HG03565 (cell line): ENCODE data around the gene APOB.
A peak's percentile ranks its signal among the peaks of the same experiment; 100 is the strongest.

Source experiments
- ATAC-seq: cut with Tn5 transposase; IDR thresholded peaks from one replicate; pipeline ENCODE4 v1.9.1; 2021; ENCODE audit warnings: mild to moderate bottlenecking, moderate library complexity; ENCODE audit not compliant: unreplicated experiment

The APOB gene

DNA sequence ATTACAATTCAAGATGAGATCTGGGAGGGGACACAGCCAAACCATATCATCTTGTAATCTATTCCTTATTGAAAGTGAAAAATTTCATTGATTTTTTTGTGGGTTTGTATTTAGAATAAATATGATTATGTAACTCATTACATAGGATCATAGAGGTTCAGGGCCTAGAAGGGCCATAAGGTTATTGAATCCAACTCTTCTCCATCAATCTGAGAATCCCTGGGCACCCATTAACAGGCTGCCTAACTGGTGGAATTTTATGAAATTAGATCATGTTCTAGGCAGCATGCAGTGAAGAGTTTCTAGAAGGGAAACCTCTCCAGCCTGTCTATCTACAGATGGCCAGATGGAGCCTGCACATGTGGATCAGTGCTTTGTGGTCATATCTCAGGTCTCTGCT lies 6.3 kb upstream of the APOB start:
- no peak for ATAC-seq

DNA sequence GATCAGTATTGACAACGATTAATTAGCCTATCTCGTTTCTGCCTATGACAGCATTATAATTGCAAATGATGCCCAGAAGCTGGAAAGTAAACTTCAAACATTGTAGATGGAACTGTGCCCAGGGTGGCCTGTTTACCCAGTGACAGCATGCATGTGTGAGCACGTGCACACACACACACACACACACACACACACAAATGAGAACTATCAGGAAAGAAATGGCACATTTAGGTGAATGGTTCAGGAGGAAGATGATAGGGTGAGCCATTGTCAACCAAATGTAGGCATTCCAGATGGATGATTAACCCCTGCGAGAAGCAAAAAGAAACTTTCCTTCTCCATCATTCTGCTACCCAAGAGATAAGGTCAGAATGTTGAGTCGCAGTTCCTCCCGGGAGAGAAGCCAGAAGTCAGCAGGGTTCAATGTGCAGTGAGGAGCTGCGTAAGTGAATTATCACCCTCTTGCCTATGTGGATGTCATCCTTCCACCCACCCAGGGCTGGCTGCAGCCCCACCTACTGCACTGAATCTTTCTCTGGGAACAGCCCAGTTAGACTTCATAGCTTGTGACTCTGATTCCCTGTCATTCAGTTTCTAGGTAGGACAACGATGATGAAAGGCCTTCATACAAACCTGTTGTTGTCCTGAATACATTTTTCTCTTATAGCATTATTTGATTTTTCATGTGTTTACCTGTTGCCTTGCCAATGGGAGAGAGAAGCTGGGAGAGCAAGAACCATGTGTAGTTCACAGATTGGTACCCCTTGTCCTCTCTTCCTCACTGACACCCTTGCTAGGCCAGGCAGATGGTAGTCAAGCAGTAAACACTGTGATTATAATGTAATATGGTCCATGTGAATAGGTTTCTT lies 3.5 kb upstream of the APOB start:
- no peak for ATAC-seq

DNA sequence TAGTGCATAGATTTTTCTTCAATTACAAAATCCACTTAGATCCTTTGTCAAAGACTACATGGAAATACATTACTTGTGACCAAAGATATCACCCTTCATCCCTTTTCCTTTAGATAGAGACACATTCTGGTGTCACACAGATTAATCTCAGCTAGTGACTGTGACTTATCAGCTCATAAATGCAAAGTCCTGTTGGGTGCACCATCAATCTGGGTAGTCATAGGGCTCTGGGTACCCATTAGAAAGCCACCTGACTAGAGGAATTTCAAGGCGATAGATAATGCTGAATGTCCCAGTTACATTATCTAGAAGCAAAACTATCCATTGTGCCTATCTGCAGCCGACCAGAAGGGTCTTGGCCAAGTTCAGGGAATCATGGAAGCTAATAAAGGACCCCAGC lies 2.6 kb upstream of the APOB start:
- ATAC-seq: no peak

DNA sequence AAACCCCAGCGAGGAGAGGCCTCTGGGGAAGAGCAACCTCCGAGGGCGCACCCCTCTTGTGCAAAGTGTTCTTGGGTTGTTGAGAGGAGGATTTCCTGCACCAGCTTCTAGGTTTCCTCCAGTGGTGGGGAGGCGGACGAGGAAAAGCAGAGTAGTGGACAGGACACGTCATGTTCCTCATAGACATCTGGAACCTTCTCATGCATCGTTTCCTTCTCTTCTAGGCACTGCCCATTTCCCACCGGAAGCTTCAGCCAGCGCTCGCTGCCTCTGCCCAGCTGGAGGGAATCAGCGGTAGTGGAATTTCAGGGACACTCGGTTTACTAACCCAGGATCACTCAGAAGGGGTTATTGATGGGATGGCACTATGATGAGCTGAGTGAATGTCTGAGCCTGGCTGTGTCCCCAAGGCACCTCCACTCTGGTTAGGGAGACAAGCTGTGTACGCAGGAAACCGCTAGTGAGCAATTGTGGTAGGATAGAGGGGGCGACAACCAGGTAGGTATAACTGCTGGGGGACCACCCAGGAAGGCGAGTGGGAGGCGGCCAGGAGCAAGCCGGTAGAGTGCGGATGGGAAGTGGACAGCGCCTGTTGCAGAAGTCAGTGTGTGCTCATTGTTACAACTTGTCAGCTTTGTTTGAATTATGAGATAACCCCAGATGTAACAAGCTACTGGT lies 960 bp upstream of the APOB start:
- ATAC-seq: no peak

DNA sequence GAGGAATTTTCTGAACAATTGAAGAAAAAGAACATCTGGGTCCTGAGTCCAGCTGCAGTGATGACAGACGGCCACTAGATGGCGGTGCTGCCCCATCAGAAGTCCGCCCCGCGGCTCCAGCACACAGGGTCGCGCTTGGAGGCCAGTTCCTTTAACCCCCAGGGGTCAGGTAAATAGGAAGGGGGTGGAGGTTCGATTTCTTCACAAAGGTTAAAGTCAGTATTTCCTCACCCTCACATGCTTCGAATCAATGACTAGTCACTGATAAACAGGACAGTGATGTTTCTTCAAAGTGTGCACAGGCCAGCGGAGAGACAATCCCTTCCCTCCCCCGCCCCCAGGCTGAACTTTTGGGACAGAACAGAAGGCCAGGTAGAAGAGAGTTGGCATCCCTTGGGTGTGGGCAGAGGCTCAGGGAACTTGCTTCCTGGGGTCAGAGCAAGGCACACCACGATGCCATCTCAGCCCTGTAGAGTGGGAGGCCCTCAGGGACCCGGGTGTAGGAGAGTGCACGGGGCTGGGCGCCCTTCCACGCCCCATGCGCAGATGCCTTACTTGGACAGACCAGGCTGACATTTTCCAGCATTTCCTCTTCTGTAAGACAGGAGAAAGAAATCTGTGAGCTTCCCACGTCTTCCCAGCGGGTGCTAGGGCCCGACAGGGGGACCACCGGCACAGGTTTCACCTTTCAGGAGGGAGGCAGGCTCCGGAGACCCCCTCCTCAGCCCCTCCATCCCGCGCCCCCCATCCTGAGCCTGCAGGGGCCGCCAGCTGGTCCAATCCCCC lies 722 bp downstream of the APOB start:
- peak; percentile 81 for ATAC-seq

DNA sequence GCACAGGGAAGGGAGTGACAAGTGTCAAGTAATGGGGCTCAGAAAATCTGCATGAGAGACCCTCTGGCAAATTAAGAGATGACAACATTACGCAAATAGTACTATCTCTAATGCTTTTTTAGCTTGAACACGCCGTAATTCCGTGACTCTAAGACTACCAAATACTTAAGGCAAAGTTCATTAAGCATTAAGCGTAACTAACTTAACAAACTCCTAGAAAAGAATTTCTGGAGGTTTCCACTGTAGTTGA lies 1.2 kb downstream of the APOB start:
- no peak for ATAC-seq

DNA sequence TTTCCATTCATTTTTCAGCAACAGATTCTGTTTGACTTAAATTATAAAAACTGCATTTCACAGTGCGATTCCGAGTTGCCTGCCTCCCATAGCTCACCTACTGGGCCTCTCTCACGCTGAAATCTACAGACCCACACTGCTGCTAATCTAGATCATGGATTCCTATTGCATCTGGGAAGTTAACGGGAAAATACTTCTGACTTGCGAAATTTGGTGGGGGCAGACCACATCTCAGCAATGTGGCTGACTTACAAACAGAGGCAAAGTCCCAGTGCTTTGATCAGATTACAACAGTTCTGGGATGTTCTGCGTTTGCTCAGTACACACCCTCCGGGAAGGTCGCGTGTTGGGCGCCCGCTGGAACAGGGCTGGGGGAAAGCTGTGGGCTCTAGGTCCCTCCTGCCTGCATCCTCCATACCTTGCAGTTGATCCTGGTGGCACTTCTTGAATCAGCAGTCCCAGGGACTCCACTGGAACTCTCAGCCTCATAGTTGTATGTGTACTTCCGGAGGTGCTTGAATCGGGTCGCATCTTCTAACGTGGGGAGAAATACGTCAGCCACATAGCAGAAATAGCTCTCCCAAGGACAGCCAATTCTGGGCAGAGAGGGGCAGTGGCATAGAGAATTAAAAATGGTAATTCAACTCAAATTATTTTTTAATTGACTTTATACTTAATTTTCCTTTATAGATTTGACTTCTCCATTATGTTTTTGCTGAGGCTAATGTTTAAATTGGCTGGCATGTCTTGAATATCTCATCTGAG lies 1.7 kb downstream of the APOB start:
- ATAC-seq: no peak

DNA sequence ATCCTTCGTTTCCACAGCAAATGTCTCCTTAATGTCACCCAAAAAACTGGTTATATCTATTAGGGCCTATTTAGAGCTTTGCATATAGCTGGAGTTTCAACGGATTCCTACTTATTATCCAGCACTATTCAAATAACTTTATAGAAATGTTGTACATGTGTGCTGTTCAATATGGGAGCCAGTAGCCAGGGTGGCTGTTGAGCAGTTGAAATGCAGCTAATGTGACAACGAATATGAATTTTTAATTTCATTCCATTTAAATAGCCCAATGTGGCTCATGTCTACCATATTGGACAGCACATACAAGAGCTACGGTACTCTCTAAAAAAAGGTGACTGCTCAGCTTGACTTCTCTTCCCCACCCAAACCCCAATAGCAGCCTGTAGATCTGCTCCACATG lies 2.4 kb downstream of the APOB start:
- no peak for ATAC-seq

DNA sequence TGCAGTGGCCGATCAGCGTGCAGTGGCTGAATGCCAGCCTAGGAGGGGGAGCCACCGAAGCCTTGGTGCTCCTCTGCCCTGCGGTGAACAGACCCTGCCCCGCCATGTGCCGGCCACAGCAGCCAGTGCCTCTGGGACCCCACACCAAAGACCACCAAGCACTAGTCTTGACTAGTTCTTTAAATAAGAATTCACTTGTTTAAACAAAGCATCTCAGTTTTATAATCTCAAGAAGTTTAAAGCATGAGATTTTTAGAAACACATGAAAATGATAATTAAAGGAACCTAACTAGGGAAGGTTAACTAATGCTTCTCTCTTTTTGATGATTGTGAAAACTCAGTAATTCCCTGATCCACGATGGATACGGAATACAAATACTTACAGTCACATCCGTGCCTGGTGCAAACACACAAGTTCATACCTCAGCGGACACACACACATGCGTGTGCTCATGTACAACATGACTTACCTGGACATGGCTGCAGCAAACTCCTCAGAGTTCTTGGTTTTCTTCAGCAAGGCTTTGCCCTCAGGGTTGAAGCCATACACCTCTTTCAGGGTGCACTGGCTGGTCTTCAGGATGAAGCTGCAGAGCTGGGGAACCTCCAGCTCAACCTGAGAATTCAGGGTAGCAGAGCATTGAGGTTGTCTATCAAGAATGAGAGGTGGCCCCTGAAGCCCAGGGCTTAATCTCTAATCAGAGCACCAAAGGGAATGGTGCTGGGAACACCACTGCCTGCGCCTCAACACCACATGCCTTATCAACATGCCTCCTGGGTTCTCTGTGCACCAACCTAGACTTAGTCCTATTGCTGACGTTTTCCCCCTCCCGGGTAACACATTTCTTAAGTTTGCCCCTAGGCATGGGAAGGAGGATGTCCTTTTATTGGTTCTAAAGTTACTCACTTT lies 3.1 kb downstream of the APOB start:
- ATAC-seq: no peak

DNA sequence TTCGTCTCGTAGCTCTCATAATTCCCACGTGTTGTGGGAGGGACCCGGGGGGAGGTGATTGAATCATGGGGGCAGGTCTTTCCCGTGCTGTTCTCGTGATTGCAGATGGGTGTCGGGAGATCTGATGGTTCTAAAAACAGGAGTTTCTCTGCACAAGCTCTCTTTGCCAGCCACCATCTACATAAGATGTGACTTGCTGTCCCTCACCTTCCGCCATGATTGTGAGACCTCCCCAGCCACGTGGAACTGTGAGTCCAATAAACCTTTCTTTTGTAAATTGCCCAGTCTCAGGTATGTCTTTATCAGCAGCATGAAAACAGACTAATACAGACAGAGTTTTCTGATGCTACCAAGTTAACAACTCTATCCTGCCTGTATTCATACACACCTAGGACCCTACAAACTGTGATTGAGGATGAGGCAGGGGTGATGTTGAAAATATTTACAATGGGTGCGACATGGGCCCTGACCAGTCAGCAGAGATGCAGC lies 3.9 kb downstream of the APOB start:
- no peak for ATAC-seq

DNA sequence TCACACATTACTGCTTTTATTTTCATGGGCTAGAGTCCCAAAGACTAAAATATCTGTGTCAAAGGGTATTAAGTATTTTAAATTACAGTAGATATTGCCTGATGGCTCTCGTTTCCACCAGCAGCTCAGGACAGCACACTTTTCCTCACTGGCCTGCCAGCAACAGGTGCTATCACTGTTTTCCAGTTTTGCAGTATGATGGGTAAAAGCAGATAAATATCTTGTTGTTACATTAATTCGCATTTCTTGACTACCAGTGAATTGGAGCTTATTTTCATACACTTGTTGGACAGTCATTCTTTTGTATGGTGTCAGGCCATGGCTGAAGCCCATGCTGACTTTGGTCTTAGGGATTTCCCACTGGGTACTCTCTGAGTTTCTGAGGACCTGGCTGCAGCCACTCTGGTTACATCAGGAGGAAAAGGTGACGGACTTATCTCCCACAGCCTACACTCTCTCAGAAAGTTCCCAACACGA lies 4.8 kb downstream of the APOB start:
- no peak for ATAC-seq

DNA sequence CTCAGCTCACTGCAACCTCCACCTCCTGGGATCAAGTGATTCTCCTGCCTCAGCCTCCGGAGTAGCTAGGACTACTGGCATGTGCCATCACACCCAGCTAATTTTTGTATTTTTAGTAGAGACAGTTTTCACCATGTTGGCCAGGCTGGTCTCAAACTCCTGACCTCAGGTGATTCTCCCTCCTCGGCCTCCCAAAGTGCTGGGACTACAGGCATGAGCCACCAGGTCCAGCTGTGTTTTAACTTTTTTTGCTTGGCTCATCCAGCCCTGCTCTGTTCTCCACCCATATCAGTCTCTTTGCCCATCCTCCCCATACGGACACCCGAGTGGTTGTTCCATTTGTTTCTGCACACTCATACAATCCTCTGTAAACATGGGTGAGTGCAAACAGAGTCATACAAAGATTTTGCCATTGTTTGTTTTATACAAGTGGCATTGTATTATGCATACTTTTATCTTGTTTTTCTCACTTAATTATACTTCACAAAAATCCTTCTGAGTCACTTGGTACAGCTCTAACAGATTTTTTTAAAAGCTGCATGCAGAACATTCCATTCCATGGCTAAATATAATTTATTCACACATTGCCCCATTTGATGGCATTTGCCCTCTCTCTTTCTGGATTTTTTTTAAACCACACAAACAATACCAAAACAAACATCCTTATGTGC lies 5.3 kb downstream of the APOB start:
- no peak for ATAC-seq

DNA sequence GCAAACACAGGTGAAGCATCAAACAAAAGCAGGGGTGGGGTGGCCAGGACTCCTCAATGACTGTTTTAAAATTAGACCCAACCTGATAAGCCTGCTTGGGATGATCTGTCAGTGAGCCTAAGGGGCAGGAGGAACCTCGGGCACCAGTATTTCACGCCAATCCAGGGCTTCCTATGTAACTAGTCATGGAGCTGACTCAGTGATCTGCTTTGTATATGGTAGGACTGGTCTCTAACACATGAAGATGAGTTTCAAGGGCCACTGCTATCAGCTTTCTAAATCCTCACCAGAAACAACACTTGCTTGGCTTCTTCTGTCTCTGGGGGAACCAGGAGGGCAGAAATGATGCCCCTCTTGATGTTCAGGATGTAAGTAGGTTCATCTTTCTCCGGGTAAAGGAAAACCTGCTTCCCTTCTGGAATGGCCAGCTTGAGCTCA lies 6.2 kb downstream of the APOB start:
- ATAC-seq: no peak

DNA sequence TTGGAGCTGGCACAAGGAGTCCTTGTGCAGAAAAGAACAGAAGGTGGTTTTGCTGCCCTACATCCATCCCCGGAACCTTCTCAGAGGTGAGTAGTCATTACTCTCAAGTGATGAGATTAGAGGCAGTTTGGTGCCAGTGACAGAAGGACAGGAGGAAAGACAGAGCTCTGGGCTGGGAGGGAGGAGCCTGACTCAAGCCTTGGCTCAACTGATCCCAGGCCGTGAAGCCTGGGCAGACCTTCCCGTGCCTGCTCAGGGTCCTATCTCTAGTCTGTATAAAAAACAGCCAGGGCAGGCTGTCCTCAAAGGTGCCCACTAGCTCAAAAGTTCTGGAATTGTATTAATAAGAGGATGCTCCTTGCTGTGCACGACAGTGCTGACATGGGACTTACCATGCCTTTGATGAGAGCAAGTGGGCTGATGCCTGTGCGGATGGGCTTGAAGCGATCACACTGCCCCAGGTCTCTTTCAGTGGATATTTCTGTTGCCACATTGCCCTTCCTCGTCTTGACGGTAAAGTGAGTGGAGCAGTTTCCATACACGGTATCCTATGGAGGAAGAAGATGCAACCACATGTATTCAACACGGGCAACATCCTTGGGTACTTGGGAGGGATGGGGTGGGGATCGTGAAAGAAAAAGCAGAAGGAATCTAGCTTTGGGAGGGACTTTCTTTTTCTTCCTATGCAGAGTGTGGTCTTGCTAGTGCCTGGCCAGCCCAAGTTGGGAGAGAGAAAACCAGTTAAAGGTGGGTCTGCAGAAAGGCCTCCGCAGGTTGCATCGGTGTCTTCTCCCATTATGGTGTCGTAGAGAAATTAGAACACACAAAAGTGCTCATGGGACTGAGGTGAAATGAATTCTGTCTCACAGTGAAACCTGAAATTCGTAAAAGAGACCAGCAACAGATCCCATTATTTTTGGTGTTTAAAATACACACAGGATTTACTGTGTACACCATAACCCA lies 6.9 kb downstream of the APOB start:
- no peak for ATAC-seq

DNA sequence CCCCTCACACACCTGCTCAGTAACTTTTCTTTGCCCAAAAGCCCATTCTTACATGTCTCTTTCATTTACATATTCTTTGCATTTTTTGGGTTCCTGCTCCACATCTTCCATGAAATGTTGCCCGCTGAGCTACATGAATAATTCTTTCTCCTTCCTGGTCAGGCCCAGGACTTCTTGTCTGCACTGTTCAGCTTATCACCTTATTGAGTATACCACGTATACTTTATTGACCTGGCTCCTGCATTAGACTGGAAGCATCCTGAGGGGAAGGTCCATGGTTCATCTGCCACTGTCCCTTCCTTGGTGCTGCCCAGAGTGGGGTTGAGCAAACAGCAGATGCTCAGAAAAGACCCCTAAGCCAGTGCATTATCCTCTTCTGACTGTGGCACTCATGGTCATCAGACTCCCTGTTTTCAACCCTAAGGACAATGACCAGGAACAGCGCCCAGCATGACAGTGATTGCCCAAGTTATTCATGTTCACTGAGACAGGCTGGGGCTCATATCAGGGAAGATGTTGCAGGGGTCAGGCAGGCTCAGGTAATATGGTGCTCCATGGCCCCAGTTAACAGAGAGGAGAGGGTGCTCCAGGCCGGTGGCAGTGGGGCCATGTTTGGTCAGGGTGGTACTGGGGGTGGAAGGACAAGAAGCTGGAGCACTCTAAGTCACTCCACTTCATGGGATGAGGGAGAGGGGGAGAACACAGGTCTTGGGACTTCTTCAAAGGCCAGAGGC lies 7.7 kb downstream of the APOB start:
- no peak for ATAC-seq

DNA sequence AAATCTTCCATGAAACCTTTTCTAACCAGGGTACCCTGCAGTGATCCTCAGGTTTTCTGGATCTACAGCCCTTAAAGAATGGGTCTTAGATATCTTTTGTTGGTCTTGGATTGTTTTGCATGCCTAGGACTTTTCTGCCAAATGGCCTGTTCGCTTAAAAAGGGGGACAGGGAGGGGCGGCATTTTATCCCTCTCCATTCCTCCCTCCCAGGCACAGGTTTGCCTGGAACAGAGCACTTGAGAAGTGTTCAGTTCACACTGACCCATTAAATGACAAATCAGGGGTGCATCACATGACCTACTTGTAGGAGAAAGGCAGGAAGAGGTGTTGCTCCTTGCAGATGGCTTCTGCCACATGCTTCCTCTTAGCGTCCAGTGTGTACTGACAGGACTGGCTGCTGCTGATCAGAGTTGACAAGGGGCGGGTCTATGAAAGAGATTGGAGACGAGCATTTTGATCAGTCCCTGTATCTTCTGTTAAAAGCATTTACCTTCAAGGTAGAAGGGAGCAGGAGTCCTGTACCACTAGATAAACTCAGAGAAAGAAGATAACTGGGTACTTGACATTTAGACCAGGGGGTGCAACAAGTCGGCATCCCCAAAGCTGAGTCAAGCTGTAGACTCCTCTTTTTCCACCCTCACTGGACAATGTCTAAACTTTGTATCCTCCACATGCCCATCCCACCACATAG lies 8.4 kb downstream of the APOB start:
- ATAC-seq: no peak

DNA sequence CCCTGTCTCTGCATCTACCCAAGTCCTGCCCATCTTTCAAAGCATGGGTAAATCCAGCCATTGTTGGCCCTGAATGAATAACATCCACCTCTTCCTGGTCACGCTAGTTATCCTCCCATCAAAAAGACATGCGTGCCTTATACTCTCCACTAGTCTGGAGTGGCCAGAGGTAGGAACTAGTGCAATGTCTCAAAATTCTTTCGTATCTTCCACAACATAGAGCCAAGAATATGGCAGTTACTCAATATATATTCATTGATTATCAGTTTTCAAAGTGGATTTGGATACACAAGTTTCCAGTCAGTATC lies 8.9 kb downstream of the APOB start:
- no peak for ATAC-seq
